HEK293T (cell line): ENCODE results near the gene TPT1.
A peak's percentile ranks its signal among the peaks of the same experiment; 100 is the strongest.
"Not testable (repeated sequence)": the region's sequence is repeated elsewhere in the genome, so short reads cannot be mapped to it uniquely, and the experiment has no call there.

Experiments used
- CTCF ChIA-PET: fragments of 350-600 bp; formaldehyde crosslinking; extraction: SDS; loops from one replicate; lab custom pipeline; 2021; ENCODE audit warnings: antibody characterized with exemption, inconsistent platforms; lab: Yijun Ruan, JAX
- POLR2A ChIA-PET: fragments of 350-600 bp; formaldehyde crosslinking; extraction: SDS; loops from one replicate; lab custom pipeline; 2020; ENCODE audit warnings: antibody characterized with exemption, inconsistent platforms; lab: Yijun Ruan, JAX
- DNase-seq: peaks from one replicate; pipeline ENCODE4 v3.0.0; 2012; ENCODE audit warnings: mixed read lengths; ENCODE audit errors: extremely low spot score
- ARNT ChIP-seq: fragments of 450-650 bp; IDR thresholded peaks from 2 replicates; pipeline ENCODE4 v1.6.1; 2017; ENCODE audit warnings: mild to moderate bottlenecking
- BHLHE40 ChIP-seq: fragments of 450-650 bp; IDR thresholded peaks from 2 replicates; pipeline ENCODE4 v1.6.1; 2016; ENCODE audit warnings: mild to moderate bottlenecking, moderate library complexity, borderline replicate concordance
- ELF4 ChIP-seq: fragments of 450-650 bp; IDR thresholded peaks from 2 replicates; pipeline ENCODE4 v1.6.1; 2017; ENCODE audit warnings: antibody characterized with exemption
- FOXA1 ChIP-seq: fragments of 450-650 bp; IDR thresholded peaks from 2 replicates; pipeline ENCODE4 v1.6.1; 2016; ENCODE audit warnings: mild to moderate bottlenecking
- FOXK2 ChIP-seq: fragments of 450-650 bp; IDR thresholded peaks from 2 replicates; pipeline ENCODE4 v1.6.1; 2016; ENCODE audit warnings: mild to moderate bottlenecking
- FOXM1 ChIP-seq: fragments of 450-650 bp; IDR thresholded peaks from 2 replicates; pipeline ENCODE4 v1.6.1; 2017; ENCODE audit warnings: mild to moderate bottlenecking, borderline replicate concordance
- HDGF ChIP-seq: fragments of 450-650 bp; IDR thresholded peaks from 2 replicates; pipeline ENCODE4 v1.6.1; 2017; ENCODE audit warnings: antibody characterized with exemption, borderline replicate concordance
- L3MBTL2 ChIP-seq: fragments of 450-650 bp; conservative IDR thresholded peaks from 2 replicates; pipeline ENCODE4 v1.6.1; 2016; ENCODE audit warnings: mild to moderate bottlenecking
- LEF1 ChIP-seq: fragments of 450-650 bp; IDR thresholded peaks from 2 replicates; pipeline ENCODE4 v1.6.1; 2017; ENCODE audit warnings: mild to moderate bottlenecking, borderline replicate concordance
- NFRKB ChIP-seq: fragments of 450-650 bp; IDR thresholded peaks from 2 replicates; pipeline ENCODE4 v1.6.1; 2016; ENCODE audit warnings: mild to moderate bottlenecking, moderate library complexity
- PKNOX1 ChIP-seq: fragments of 450-650 bp; IDR thresholded peaks from 2 replicates; pipeline ENCODE4 v1.6.1; 2016
- SP1 ChIP-seq: fragments of 450-650 bp; IDR thresholded peaks from 2 replicates; pipeline ENCODE4 v1.6.1; 2017
- SUZ12 ChIP-seq: fragments of 450-650 bp; IDR thresholded peaks from 2 replicates; pipeline ENCODE4 v1.6.1; 2016; ENCODE audit warnings: mild to moderate bottlenecking
- TARDBP ChIP-seq: fragments of 450-650 bp; IDR thresholded peaks from 2 replicates; pipeline ENCODE4 v1.6.1; 2016

Gene TPT1

DNA sequence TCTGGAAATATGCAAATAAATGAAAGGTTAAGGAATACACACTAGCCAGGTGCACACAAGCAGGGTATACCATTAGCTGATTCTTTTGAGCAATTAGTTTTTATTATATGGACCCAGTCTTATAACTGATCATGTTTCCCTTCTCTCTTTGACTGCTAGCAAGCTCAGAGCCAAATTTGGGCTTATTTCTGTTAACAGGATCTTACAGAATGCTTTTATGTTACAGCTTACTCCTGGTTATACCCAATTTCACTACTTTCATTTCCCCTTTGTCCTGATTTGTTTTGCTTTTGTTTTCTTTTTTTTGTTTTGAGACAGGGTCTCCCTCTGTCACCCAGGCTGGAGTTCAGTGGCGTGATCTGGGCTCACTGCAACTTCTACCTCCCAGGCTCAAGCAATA lies 12.9 kb upstream of the TPT1 start:
- CTCF ChIA-PET: no interaction called here
- DNase-seq: no peak
- POLR2A ChIA-PET: interaction anchor here (1.2 kb wide), 1 partner anchor 12 kb away, joined by 7 read pairs; the partner anchor contains the start of gene TPT1
- TF ChIP-seq LEF1: no peak
- no peak for TF ChIP-seq ARNT
- no peak for TF ChIP-seq FOXM1
- TF ChIP-seq SP1: no peak
- TF ChIP-seq PKNOX1: no peak
- no peak for TF ChIP-seq SUZ12
- TF ChIP-seq ELF4: no peak
- no peak for TF ChIP-seq FOXA1

DNA sequence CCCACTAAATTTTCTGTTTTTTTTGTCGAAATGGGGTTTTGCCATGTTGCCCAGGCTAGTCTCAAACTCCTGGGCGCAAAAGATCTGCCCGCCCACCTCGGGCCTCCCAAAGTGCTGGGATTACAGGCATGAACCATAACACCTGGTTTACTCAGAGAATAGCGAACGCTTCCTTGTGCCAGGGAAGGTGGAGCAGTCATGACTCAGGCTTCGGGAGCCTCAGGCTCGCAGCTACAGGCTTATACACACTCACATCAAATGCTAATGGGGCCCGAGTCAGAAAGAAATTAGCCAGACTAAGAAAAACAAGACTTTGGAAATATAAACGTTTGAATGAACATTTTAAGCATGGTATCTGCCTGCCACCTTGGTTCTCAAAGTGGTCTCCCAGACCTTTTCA lies 11.0 kb upstream of the TPT1 start:
- TF ChIP-seq L3MBTL2 (no peak), ARNT (no peak), BHLHE40 (no peak), TARDBP (no peak), PKNOX1 (no peak)
- DNase-seq: no peak
- POLR2A ChIA-PET: interaction anchor here (2.7 kb wide), 1 partner anchor 10 kb away, joined by 11 read pairs; the partner anchor contains the start of gene TPT1
- CTCF ChIA-PET: no interaction called here

DNA sequence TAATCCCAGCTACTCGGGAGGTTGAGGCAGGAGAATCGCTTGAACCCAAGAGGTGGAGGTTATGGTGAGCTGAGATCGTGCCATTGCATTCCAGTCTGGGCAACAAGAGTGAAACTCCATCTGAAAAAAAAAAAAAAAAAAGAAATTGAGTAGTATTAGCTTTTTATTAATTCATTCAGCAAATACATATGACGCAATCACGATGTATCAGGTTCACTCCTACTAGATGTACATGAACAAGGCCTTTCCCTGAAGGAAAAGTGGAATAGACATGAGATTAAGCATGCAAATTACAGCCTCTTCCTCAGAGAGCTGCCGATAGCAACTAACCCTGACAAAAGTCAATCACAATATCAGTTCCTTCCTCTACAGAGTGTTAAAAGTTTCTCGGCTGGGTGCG lies 9.2 kb upstream of the TPT1 start:
- CTCF ChIA-PET: no interaction called here
- DNase-seq: no peak
- TF ChIP-seq NFRKB (no peak), TARDBP (no peak), FOXA1 (no peak), FOXK2 (no peak), L3MBTL2 (no peak)
- POLR2A ChIA-PET: interaction anchor here (2.7 kb wide), 1 partner anchor 8 kb away, joined by 11 read pairs; the partner anchor contains the start of gene TPT1

- CTCF ChIA-PET: no interaction called here
- DNase-seq: no peak
These were observed 8.5 kb upstream of the TPT1 start for GRCh38 chr13:45349438-45349837.

DNA sequence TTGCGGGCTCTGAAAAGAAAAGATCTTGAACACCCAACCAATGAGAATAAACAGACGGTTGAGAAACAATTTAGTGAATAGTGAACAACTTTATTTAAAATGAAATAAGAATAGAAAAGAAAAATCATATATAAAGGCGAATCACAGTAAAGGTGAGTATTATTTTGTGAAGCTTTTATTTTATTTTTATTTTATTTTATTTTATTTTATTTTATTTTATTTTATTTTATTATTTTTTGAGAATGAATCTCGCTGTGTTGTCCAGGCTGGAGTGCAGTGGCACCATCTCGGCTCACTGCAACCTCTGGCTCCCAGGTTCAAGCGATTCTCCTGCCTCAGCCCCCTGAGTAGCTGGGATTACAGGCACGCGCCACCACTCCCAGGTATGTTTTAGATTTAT lies 3.1 kb upstream of the TPT1 start:
- CTCF ChIA-PET: interaction anchor here (0.6 kb wide), 1 partner anchor 130 kb away, joined by 3 read pairs; no protein-coding TSS in a partner anchor
- DNase-seq, POLR2A ChIA-PET: not testable (repeated sequence)

More at GRCh38 chr13:45349438-45349837, 8.5 kb upstream of the TPT1 start:
- no peak for TF ChIP-seq L3MBTL2
- TF ChIP-seq TARDBP: no peak
- TF ChIP-seq SP1: no peak
- TF ChIP-seq ELF4: no peak
- TF ChIP-seq ARNT: no peak
- TF ChIP-seq FOXK2: no peak
- POLR2A ChIA-PET: interaction anchor here (2.7 kb wide), 1 partner anchor 7 kb away, joined by 11 read pairs; the partner anchor contains the start of gene TPT1

DNA sequence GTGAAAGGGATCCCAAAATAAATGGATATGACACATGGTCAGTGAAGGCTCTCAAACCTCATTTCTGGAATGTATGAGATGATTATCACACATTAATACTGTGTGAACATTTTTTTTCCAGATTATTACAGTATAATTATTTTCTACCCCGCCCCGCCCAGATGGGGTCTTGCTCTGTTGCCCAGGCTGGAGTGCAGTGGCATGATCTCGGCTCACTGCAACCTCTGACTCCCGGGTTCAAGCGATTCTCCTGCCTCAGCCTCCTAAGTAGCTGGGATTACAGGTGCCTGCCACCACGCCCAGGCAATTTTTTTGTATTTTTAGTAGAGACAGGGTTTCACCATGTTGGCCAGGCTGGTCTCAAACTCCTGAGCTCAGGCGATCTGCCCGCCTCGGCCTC lies 2.1 kb upstream of the TPT1 start:
- POLR2A ChIA-PET: interaction anchor here (2.4 kb wide), 1 partner anchor 8 kb away, joined by 11 read pairs; no protein-coding TSS in a partner anchor
- CTCF ChIA-PET: not testable (repeated sequence)

DNA sequence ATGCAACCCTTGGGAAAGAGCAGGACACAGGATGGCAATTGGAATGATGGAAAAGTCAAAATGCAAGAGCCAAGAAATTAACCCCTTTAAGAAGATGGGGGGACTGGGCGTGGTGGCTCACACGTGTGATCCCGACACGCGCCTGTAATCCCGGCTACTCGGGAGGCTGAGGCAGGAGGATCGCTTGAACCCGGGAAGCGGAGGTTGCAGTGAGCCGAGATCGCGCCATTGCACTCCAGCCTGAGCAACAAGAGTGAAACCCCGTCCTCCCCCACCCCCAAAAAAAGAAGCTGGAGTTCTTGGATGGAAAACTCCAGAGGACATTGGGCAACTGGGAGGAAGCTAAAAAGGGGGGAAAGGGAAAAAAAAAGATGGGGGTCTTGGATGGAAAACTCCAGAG lies 1.7 kb upstream of the TPT1 start:
- POLR2A ChIA-PET: interaction anchor here (1.9 to 2.4 kb wide), 2 partner anchors 8 to 11 kb away, joined by 7 to 11 read pairs; no protein-coding TSS in a partner anchor
- CTCF ChIA-PET, DNase-seq: not testable (repeated sequence)

More for the DNA sequence above, 2.1 kb upstream of the TPT1 start:
- not testable (repeated sequence) for DNase-seq

GRCh38 chr13:45341799-45342500 lies 967 bp upstream of the TPT1 start:
- DNase-seq: peak; percentile 32
- CTCF ChIA-PET: interaction anchor here (0.6 to 0.8 kb wide), 2 partner anchors 13 to 30 kb away, joined by 3 read pairs; no protein-coding TSS in a partner anchor

More at GRCh38 chr13:45341799-45342500, 967 bp upstream of the TPT1 start:
- POLR2A ChIA-PET: interaction anchor here (0.9 to 2.6 kb wide), 7 partner anchors 9 to 81 kb away, joined by 3 to 11 read pairs (median 5); partner anchors contain the start of gene SLC25A30
- 0 out of 2 replicates have a peak, but pooled peaks have one; percentile 41 for TF ChIP-seq L3MBTL2
- TF ChIP-seq HDGF: no peak
